ENCODE measurements around the gene PIGU. TPM values are rescaled to one million over a fixed set of nuclear protein-coding genes. Genes with fewer than 3 reads are reported as not detected.

Gene PIGU
- total and polyA plus RNA-seq, 8 donors, result 0.45 to 21.3 (median 10.3) TPM

DNA sequence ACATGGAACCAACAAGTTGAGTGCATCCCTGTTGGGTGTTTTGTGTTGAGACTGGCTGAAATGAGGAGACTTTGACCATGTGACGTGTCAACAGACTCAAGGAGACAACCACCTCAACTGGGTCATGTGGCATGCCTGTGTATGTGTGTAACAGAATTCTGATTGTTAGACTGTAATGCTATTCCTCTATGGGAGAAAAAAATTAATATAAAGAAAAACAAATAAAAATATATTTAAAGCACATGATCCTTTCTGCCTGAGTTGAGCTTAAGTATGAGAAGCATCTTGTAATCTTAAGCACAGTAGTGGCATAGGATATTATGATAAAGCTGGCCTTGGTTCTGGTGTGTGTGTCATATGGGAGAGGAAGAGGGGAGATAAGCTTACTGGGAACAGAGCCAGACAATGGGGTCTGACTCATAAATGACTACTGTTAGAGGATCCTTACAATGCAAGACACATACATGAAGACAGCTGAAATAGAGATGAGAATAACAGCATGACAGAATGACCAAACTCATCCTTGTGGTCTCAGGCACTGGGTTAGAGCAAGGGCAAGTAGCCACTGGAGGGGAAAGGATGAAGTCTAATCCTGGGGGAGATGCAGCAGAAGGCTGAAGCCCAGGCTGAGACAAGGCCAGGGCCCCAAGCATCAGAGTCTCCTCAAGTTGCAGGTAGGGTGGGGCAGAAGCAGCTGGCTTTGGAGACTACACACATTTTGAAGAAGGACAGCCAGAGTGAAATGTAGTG is 36.5 kb upstream of the PIGU start:
- intact Hi-C loops (cut with DNase I; ENCODE audit: low total_unique reads), result no loop called here
- 79 to 87% (median 86%) methylated on average over 1 of the region's 1 CpG for WGBS, 5 donors
- Histone ChIP-seq H3K27me3 (no peaks in the 10 kb centered on the region), H3K4me3 (no peak overlapping the region), H3K9me3 (no peaks in the 10 kb centered on the region), H3K27ac (peak overlapping the region in 2 of 5 donors; percentile 10 to 12), H3K4me1 (peaks cover 12 to 45% (median 23%) of the 10 kb centered on the region in 4 donors), H3K36me3 (peaks cover 15 to 47% (median 41%) of the 10 kb centered on the region in 4 donors)
- TF ChIP-seq, protein P1, sequence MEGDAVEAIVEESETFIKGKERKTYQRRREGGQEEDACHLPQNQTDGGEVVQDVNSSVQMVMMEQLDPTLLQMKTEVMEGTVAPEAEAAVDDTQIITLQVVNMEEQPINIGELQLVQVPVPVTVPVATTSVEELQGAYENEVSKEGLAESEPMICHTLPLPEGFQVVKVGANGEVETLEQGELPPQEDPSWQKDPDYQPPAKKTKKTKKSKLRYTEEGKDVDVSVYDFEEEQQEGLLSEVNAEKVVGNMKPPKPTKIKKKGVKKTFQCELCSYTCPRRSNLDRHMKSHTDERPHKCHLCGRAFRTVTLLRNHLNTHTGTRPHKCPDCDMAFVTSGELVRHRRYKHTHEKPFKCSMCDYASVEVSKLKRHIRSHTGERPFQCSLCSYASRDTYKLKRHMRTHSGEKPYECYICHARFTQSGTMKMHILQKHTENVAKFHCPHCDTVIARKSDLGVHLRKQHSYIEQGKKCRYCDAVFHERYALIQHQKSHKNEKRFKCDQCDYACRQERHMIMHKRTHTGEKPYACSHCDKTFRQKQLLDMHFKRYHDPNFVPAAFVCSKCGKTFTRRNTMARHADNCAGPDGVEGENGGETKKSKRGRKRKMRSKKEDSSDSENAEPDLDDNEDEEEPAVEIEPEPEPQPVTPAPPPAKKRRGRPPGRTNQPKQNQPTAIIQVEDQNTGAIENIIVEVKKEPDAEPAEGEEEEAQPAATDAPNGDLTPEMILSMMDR (IDR thresholded peaks at IDR 0.05), result no peak
- peak in 1 of 3 donors; percentile 46 for TF ChIP-seq POLR2AphosphoS5 (IDR thresholded peaks at IDR 0.05)
- peak in 1 of 2 donors; percentile 66 for DNase-seq

DNA sequence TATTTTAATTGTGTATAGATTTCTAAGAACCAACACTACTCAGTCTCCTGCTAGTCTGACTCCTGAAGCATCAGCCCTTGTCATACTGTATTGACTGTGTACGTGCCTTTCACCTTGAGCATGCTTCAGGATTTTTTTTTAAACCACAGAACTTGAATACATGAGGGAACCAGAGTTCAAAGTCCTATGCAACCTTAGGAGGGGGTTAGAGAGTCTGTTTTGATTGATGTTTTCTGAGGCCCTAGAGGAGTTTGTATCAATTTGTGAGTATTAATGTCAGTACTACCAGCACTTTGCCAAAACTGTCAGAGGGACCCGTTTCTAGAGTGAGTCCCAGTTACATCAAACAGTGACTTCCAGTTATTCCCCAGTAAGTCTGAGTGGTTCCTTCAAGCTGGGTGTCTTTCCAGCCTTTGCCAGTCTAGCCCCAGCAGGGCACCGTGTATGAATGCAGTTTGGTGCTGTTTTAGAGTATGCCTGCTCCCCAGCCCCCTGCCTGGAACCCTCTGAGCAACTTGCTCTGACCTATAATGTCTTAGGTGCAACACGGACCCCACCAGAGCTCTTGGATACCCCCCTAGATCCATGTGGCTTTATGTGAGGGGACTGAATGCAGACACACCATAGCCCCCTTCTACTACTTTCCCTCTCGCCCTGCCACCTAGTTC is 35.8 kb upstream of the PIGU start:
- intact Hi-C loops (cut with DNase I; ENCODE audit: low total_unique reads), result no loop called here
- H3K27ac ChIP-seq, result peak overlapping the region in 1 of 5 donors; percentile 12
- H3K9me3 ChIP-seq, result no peaks in the 10 kb centered on the region
- H3K36me3 ChIP-seq, result peaks cover 15 to 47% (median 38%) of the 10 kb centered on the region in 4 donors
- H3K4me3 ChIP-seq, result no peak overlapping the region
- no peak for DNase-seq
- TF ChIP-seq POLR2A (IDR thresholded peaks at IDR 0.05), result no peak
- no peak for TF ChIP-seq POLR2AphosphoS5 (IDR thresholded peaks at IDR 0.05)
- TF ChIP-seq, protein P1 (IDR thresholded peaks at IDR 0.05), result no peak
- WGBS, 5 donors, result 71 to 80% (median 72%) methylated on average over 4 to 5 of the region's 5 CpGs
- H3K4me1 ChIP-seq, result peaks cover 12 to 50% (median 23%) of the 10 kb centered on the region in 4 donors
- H3K27me3 ChIP-seq, result no peaks in the 10 kb centered on the region

DNA sequence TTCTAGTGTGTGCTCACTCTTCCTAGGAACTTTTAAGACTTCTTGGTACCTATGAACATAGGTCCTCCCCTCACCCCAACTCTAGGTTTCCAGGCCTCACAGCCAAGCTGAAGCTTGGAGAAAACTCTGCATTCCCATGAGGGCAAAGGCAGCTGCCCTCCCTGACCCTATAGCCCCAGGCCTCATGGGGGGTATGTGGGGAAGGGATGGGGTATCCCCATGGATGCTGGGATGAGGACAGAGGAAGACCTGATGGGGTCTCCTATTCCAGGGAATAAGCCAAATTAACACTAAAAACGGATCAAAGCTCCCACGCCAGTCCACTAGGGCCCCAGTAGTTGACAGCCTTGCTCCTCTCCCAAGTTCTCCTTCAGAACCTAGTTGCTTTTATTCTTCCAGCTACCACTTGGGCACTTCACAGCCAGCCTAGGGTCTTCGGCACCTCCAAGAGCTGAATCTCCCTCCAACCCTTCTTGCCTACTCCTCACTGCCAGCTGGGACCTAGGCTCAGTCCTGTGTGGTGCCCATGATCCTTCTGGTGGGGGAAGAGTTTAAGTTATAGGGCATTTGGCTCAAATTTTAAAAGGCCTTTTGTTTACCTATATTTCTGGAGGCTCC is 35.0 kb upstream of the PIGU start:
- no peak overlapping the region for H3K27ac ChIP-seq
- TF ChIP-seq POLR2AphosphoS5 (IDR thresholded peaks at IDR 0.05) (no peak), POLR2A (IDR thresholded peaks at IDR 0.05) (no peak), EP300 (IDR thresholded peaks at IDR 0.05) (no peak)
- TF ChIP-seq, protein P1 (IDR thresholded peaks at IDR 0.05), result no peak
- intact Hi-C loops (cut with DNase I; ENCODE audit: low total_unique reads), result no loop called here

DNA sequence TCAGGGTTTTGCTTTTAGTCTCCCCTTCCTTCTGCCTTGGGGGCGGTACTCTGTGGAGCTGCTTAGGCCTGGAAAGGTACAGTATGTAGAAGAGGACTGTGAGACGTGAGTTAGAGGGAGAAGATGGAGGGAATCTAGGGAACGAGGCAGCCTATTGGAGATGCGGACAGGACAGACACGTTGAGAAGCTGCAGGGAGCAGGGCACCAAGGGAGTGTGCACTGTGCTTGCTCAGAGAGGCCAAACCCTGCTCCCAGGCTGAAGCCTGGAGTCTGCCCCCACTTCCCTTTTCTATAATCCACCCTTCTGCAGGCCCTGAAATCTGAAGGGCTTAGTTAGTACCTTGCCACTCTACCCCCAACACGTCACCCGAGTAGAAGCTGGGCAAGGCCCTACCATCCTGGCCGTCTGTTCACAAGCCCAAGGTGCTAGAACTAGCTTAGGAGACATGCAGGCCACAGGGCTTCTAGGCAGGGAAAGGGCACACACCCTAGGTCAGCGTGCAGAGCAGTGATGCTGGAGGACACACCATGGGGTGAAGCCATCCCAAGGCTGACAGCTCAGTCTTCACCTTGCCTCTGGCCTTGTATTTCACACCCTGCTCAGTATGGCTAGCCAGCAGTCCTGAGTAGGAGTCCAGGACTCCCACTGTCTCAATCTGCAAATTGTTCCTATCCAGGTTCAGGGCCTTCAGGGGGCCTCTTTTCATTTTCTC is 34.1 kb upstream of the PIGU start:
- Histone ChIP-seq H3K9me3 (no peaks in the 10 kb centered on the region), H3K4me3 (no peak overlapping the region), H3K4me1 (peaks cover 12 to 66% (median 30%) of the 10 kb centered on the region in 4 donors), H3K27me3 (no peaks in the 10 kb centered on the region), H3K36me3 (peaks cover 15 to 33% (median 28%) of the 10 kb centered on the region in 4 donors), H3K27ac (peak overlapping the region in 2 of 5 donors; percentile 87 to 100)
- no peak for DNase-seq
- TF ChIP-seq POLR2AphosphoS5 (IDR thresholded peaks at IDR 0.05) (no peak), EP300 (IDR thresholded peaks at IDR 0.05) (no peak), POLR2A (IDR thresholded peaks at IDR 0.05) (no peak)
- TF ChIP-seq, protein P1 (IDR thresholded peaks at IDR 0.05), result no peak
- intact Hi-C loops (cut with DNase I; ENCODE audit: low total_unique reads), result no loop called here
- 86 to 95% (median 92%) methylated on average over 8 to 9 of the region's 9 CpGs for WGBS, 5 donors

More for the DNA sequence above, 35.0 kb upstream of the PIGU start:
- H3K9me3 ChIP-seq, result no peaks in the 10 kb centered on the region
- WGBS, 5 donors, result 88 to 97% (median 92%) methylated on average over 3 of the region's 3 CpGs
- peaks cover 12 to 57% (median 24%) of the 10 kb centered on the region in 4 donors for H3K4me1 ChIP-seq
- H3K27me3 ChIP-seq, result no peaks in the 10 kb centered on the region
- peaks cover 15 to 42% (median 35%) of the 10 kb centered on the region in 4 donors for H3K36me3 ChIP-seq
- no peak overlapping the region for H3K4me3 ChIP-seq
- no peak for DNase-seq

All from stomach (tissue), 9 donors.